Esophagus muscularis mucosa (tissue), 4 donors: Measurements from ENCODE around the gene GLTPD2. TPM values are rescaled to one million over a fixed set of nuclear protein-coding genes. Genes with fewer than 3 reads are reported as not detected.

ENCODE experiments used
- DNase-seq: peaks from one replicate; pipeline ENCODE4 v3.0.0-alpha.2; 2017; ENCODE audit errors: extremely low spot score
- H3K27ac ChIP-seq, 4 donors: fragments of 200-600 bp; sonication (generic); replicated peaks in 1 of 4; 1 replicate in 3 of 4; 2 replicates in 1 of 4; pipeline ENCODE4 v1.5.1; 2016 to 2019; ENCODE audit warnings: mild to moderate bottlenecking in 1 of 4
- H3K27me3 ChIP-seq, 4 donors: fragments of 200-600 bp; sonication (generic); one replicate each; pipeline versions ENCODE4 v1.5.1 to v1.6.0; 2016 to 2019
- H3K36me3 ChIP-seq, 4 donors: fragments of 200-600 bp; sonication (generic); one replicate each; pipeline ENCODE4 v1.5.1; 2016 to 2019
- H3K4me1 ChIP-seq, 4 donors: fragments of 200-600 bp; sonication (generic); one replicate each; pipeline ENCODE4 v1.5.1; 2016 to 2019
- H3K4me3 ChIP-seq, 4 donors: fragments of 200-600 bp; sonication (generic); 1 replicate in 2 of 4; 2 replicates in 2 of 4; pipeline ENCODE4 v1.5.1; 2016 to 2019; ENCODE audit warnings: mild to moderate bottlenecking in 4 of 4, moderate library complexity in 1 of 4
- H3K9me3 ChIP-seq, 4 donors: fragments of 200-600 bp; sonication (generic); 1 replicate in 3 of 4; 2 replicates in 1 of 4; pipeline ENCODE4 v1.5.1; 2016 to 2019
- CTCF ChIP-seq, 3 experiments: fragments of 200-600 bp in 2 of 3; fragments of 450-650 bp in 1 of 3; sonication (generic) in 2 of 3; IDR thresholded peaks; one replicate each; pipeline ENCODE4 v1.5.1; 2017 to 2019; ENCODE audit warnings: antibody characterized with exemption in 3 of 3, mild to moderate bottlenecking in 2 of 3, moderate library complexity in 1 of 3
- EP300 ChIP-seq: sonication (generic); formaldehyde crosslinking; IDR thresholded peaks from one replicate; pipeline ENCODE4 v1.6.1; 2017; ENCODE audit warnings: antibody characterized with exemption
- POLR2A ChIP-seq: fragments of 450-650 bp; IDR thresholded peaks from one replicate; pipeline ENCODE4 v1.6.1; 2017; ENCODE audit warnings: antibody characterized with exemption, moderate library complexity, mild to moderate bottlenecking, low read depth
- POLR2AphosphoS5 ChIP-seq, 2 donors: sonication (generic); formaldehyde crosslinking; IDR thresholded peaks; one replicate each; pipeline ENCODE4 v1.6.1; 2017; ENCODE audit warnings: antibody characterized with exemption in 2 of 2
- WGBS: methylation state at CpG from one replicate; pipeline ENCODE4 v1.1.5; 2018; 5-methylcytosine and 5-hydroxymethylcytosine counted together
- intact Hi-C: fragments of 100-400 bp; cut with DNase I; formaldehyde crosslinking; loops from one replicate; pipeline ENCODE4 v1.15.1; 2023
- total RNA-seq, 4 donors: library from RNA; depleted of rRNA; stranded (reverse); fragments of >200 nt; gene quantifications; one replicate each; pipeline versions ENCODE4 v1.1.0 to v1.2.1, GENCODE V29; 2016

GLTPD2 gene
- total RNA-seq, 4 donors from 2014 or later, result not detected

GRCh38 chr17:4836221-4836620 is 47.5 kb downstream of the GLTPD2 start:
- 71% methylated on average over 4 of the region's 4 CpGs for WGBS
- no peak overlapping the region for H3K4me3 ChIP-seq
- H3K27ac ChIP-seq, result peak overlapping the region in 2 of 4 donors; percentile 9 to 97
- intact Hi-C loops, result loop anchor here (10.0 kb wide), 1 partner anchor 49 kb away; no protein-coding TSS in a partner anchor
- TF ChIP-seq POLR2AphosphoS5 (IDR thresholded peaks at IDR 0.05), result no peak
- no peak for TF ChIP-seq CTCF (IDR thresholded peaks at IDR 0.05)
- TF ChIP-seq POLR2A, result no peak
- TF ChIP-seq EP300, result no peak
- peaks cover 0 to 11% (median 0%) of the 10 kb centered on the region in 4 donors for H3K36me3 ChIP-seq
- peaks cover 40 to 68% (median 55%) of the 10 kb centered on the region in 4 donors for H3K4me1 ChIP-seq
- H3K9me3 ChIP-seq, result no peaks in the 10 kb centered on the region
- DNase-seq, result no peak
- no peaks in the 10 kb centered on the region for H3K27me3 ChIP-seq

- 65% methylated on average over 13 of the region's 13 CpGs for WGBS
- Histone ChIP-seq H3K27me3 (no peaks in the 10 kb centered on the region), H3K36me3 (peaks cover 0 to 11% (median 0%) of the 10 kb centered on the region in 4 donors), H3K4me3 (no peak overlapping the region), H3K27ac (peak overlapping the region in 2 of 4 donors; percentile 45 to 47), H3K9me3 (no peaks in the 10 kb centered on the region), H3K4me1 (peaks cover 37 to 68% (median 55%) of the 10 kb centered on the region in 4 donors)
- TF ChIP-seq POLR2AphosphoS5 (IDR thresholded peaks at IDR 0.05) (no peak), EP300 (no peak)
- DNase-seq, result no peak
- intact Hi-C loops, result loop anchor here (10.0 kb wide), 1 partner anchor 47 kb away; no protein-coding TSS in a partner anchor
Observed at GRCh38 chr17:4837471-4838308, 48.9 kb downstream of the GLTPD2 start.

GRCh38 chr17:4838309-4838785 is 49.6 kb downstream of the GLTPD2 start:
- H3K27me3 ChIP-seq, result no peaks in the 10 kb centered on the region
- H3K36me3 ChIP-seq, result peaks cover 0 to 11% (median 0%) of the 10 kb centered on the region in 4 donors
- no peaks in the 10 kb centered on the region for H3K9me3 ChIP-seq
- no peak for TF ChIP-seq EP300
- no peak for TF ChIP-seq CTCF (IDR thresholded peaks at IDR 0.05)
- TF ChIP-seq POLR2AphosphoS5 (IDR thresholded peaks at IDR 0.05), result no peak
- TF ChIP-seq POLR2A, result no peak
- no peak overlapping the region for H3K4me3 ChIP-seq
- H3K4me1 ChIP-seq, result peaks cover 37 to 68% (median 55%) of the 10 kb centered on the region in 4 donors
- intact Hi-C loops, result loop anchor here (10.0 kb wide), 1 partner anchor 46 kb away; no protein-coding TSS in a partner anchor
- WGBS, result 83% methylated on average over 3 of the region's 3 CpGs
- no peak for DNase-seq
- H3K27ac ChIP-seq, result peak overlapping the region in 2 of 4 donors; percentile 45 to 47

GRCh38 chr17:4839221-4839620 is 50.5 kb downstream of the GLTPD2 start:
- no peak for DNase-seq
- TF ChIP-seq POLR2A (no peak), EP300 (no peak), CTCF (IDR thresholded peaks at IDR 0.05) (no peak), POLR2AphosphoS5 (IDR thresholded peaks at IDR 0.05) (no peak)
- Histone ChIP-seq H3K4me1 (peaks cover 32 to 62% (median 51%) of the 10 kb centered on the region in 4 donors), H3K27ac (no peak overlapping the region), H3K9me3 (no peaks in the 10 kb centered on the region), H3K4me3 (no peak overlapping the region), H3K36me3 (peaks cover 0 to 11% (median 0%) of the 10 kb centered on the region in 4 donors), H3K27me3 (no peaks in the 10 kb centered on the region)
- 92% methylated on average over 8 of the region's 8 CpGs for WGBS
- intact Hi-C loops, result loop anchor here (10.0 kb wide), 1 partner anchor 46 kb away; no protein-coding TSS in a partner anchor

Other genes starting within 250 kb of the GLTPD2 start
- 10 to 100 TPM; 31.6 to 45.4 (median 36.1) TPM for gene MYBBP1A, start 233.6 kb upstream of the GLTPD2 start, total RNA-seq
- not detected for gene GGT6, start 228.4 kb upstream of the GLTPD2 start, total RNA-seq
- 1 to 10 TPM; 3.0 to 7.2 (median 4.7) TPM for gene SMTNL2, start 204.4 kb upstream of the GLTPD2 start, total RNA-seq
- not detected for gene ALOX15, start 147.3 kb upstream of the GLTPD2 start, total RNA-seq
- 10 to 100 TPM; 17.0 to 35.0 (median 24.0) TPM for gene PELP1, start 84.8 kb upstream of the GLTPD2 start, total RNA-seq
- 10 to 100 TPM; 25.4 to 41.4 (median 31.4) TPM for gene ARRB2, start 78.3 kb upstream of the GLTPD2 start, total RNA-seq
- gene MED11, start 57.5 kb upstream of the GLTPD2 start, total RNA-seq, result 10 to 100 TPM; 23.3 to 36.4 (median 26.6) TPM
- under 1 TPM in 3 of 4 donors, not detected in 1; 0.23 to 0.50 (median 0.42) TPM for gene ZMYND15, start 49.1 kb upstream of the GLTPD2 start, total RNA-seq
- 10 to 100 TPM in 2 of 4 donors, 1 to 10 TPM in 2; 5.8 to 21.7 (median 9.4) TPM for gene CXCL16, start 49.0 kb upstream of the GLTPD2 start, total RNA-seq
- gene TM4SF5, start 17.1 kb upstream of the GLTPD2 start, total RNA-seq, result not detected
- 1 to 10 TPM in 3 of 4 donors, under 1 TPM in 1; 0.86 to 3.3 (median 2.6) TPM for gene VMO1, start 2.6 kb upstream of the GLTPD2 start, total RNA-seq
- 100 to 1,000 TPM; 162 to 205 (median 190) TPM for gene PSMB6, start 7.2 kb downstream of the GLTPD2 start, total RNA-seq
- gene PLD2, start 18.2 kb downstream of the GLTPD2 start, total RNA-seq, result 10 to 100 TPM in 3 of 4 donors, 1 to 10 TPM in 1; 9.6 to 15.2 (median 12.0) TPM
- gene MINK1, start 44.4 kb downstream of the GLTPD2 start, total RNA-seq, result 10 to 100 TPM; 28.8 to 55.2 (median 38.8) TPM
- 1 to 10 TPM in 2 of 4 donors, under 1 TPM in 2; 0.32 to 1.5 (median 0.88) TPM for gene C17orf107, start 110.6 kb downstream of the GLTPD2 start, total RNA-seq
- 1 to 10 TPM in 1 of 4 donors, under 1 TPM in 2, not detected in 1; 0.13 to 1.2 (median 0.63) TPM for gene CHRNE, start 114.1 kb downstream of the GLTPD2 start, total RNA-seq
- under 1 TPM in 1 of 4 donors, not detected in 3; 0.33 TPM for gene GP1BA, start 143.3 kb downstream of the GLTPD2 start, total RNA-seq
- 10 to 100 TPM; 38.8 to 73.4 (median 55.5) TPM for gene SLC25A11, start 151.1 kb downstream of the GLTPD2 start, total RNA-seq
- 10 to 100 TPM; 59.8 to 96.3 (median 69.5) TPM for gene RNF167, start 151.3 kb downstream of the GLTPD2 start, total RNA-seq
- gene PFN1, start 159.6 kb downstream of the GLTPD2 start, total RNA-seq, result 1,000 to 10,000 TPM; 1,019 to 1,635 (median 1,341) TPM
- gene ENO3, start 162.2 kb downstream of the GLTPD2 start, total RNA-seq, result 1 to 10 TPM; 1.2 to 7.2 (median 2.1) TPM
- 10 to 100 TPM; 45.5 to 74.7 (median 63.6) TPM for gene SPAG7, start 178.9 kb downstream of the GLTPD2 start, total RNA-seq
- gene CAMTA2, start 198.7 kb downstream of the GLTPD2 start, total RNA-seq, result 10 to 100 TPM; 24.0 to 48.2 (median 28.4) TPM
- 1 to 10 TPM; 1.3 to 4.6 (median 3.0) TPM for gene INCA1, start 208.6 kb downstream of the GLTPD2 start, total RNA-seq
- 100 to 1,000 TPM; 157 to 251 (median 187) TPM for gene KIF1C, start 209.0 kb downstream of the GLTPD2 start, total RNA-seq
- gene SLC52A1, start 246.5 kb downstream of the GLTPD2 start, total RNA-seq, result not detected